ENCODE measurements around the gene FCF1.
A peak's percentile ranks its signal among the peaks of the same experiment; 100 is the strongest.

FCF1 gene

DNA sequence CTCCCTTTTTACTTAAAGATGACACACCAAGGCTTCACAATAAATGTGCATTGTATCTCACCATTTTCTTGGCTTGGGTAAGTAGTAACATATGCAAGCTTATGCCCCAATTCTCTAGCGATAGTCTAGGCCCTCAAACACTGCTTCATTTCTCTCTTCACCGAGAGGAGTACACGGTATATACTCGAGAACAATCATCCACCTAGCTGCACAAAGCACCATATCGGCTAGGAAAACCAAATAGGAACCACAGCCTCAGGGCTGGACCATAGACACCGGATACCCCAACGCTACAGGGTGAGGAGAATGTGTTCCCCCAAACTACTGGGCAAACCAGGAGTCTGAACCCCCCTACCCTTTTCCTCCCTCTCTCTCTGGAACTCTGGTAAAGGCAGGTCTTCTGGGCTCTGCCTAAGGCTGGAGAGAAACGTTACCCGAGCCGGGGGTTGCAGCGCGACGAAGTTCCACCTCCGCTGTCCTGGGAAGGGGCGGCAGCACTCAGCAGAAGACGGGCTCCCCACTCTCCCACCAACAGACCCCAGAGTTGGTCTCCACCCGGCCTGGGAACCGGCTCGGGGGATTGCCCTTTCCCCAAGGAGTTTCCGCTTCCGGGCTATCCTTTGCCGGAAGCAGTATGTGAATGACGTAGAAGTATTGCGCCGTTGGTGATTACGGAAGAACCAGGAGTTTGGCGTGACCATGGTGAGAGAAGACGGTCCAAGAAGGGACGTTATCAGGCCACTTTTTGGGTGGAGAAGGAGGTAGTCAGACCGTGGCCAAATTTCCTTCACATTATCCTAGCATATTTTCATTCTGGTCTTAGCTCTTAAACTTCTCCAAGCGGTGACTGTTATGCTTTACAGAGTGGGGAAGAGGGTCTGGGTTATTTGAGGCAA is at the start of gene FCF1, which contains the start of gene AREL1:
Gene FCF1 (plus strand): TSS at position 646 of the 896 bp plus-strand sequence. CDS start 54 bp downstream, at position 700.
Gene AREL1 (minus strand): TSS at position 582 of the 896 bp plus-strand sequence. CDS start 27,465 bp downstream, outside the sequence.
- DNase-seq: peak; percentile 86
- in situ Hi-C loops (cut with HindIII; ENCODE audit: low pct_ligation_motif_present, low pct_unique_long_range_greater_than_20kb, low sequenced_read_pairs): no loop called here

DNA sequence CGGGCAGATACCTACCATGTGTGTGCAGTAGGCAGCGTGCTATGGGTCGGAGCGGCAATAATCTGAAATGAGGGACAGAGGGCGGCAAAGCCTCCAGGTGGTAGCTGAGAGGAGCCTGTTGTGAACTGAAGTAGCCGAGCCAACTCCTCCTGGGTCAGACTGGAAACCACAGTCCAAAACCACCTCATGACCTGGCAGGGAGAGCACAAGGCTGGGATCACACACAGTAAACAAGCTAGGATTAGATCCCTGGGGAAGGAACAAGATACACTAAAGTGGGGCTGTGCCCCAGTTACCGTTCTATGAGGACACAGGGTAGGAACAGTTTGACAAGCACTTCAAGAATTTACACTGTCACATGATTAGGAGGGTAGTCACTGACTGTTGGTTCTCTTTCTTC is 49.1 kb upstream of the FCF1 start:
- DNase-seq: no peak
- in situ Hi-C loops (cut with HindIII; ENCODE audit: low pct_ligation_motif_present, low pct_unique_long_range_greater_than_20kb, low sequenced_read_pairs): no loop called here

- DNase-seq: no peak
- in situ Hi-C loops (cut with HindIII; ENCODE audit: low pct_ligation_motif_present, low pct_unique_long_range_greater_than_20kb, low sequenced_read_pairs): no loop called here
Observed at GRCh38 chr14:74664717-74665116, 48.2 kb upstream of the FCF1 start.

DNA sequence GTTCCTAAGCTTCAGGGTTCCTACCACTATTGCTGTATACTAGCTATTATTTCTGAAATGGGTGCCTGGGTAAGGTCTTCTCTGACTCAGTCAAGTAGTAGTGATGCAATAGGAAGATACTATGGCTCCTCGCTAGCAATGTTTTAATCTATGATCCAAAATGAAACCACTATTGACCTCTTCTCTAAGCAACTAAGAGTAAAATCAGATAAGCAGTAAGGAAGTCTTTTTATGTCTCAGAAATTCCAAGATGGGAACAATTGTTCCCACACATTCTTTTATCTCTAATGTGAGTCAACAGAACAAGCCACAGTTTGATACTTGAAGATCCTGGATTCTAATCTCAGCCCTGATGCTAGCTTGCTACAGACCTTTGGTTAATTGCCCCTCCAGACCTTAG is 45.2 kb upstream of the FCF1 start:
- no peak for DNase-seq
- in situ Hi-C loops (cut with HindIII; ENCODE audit: low pct_ligation_motif_present, low pct_unique_long_range_greater_than_20kb, low sequenced_read_pairs): no loop called here

DNA sequence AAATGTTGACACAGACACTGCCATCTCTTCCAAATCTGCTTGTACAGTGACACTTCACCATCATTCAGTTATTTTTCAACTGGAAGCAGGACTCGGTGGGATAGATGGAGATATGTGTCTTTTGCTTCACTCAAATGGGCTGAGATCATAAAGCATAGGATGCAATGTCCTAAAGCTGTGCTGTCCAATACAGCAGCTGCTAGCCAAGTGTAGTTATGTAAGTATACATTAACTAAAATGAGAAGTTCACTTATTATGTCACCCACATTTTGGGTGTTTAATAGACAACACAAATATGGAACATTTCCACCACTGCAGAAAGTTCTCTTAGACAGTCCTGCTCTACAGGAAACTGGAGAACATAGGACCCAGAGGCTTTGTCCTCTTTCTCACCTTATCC is 43.7 kb upstream of the FCF1 start:
- in situ Hi-C loops (cut with HindIII; ENCODE audit: low pct_ligation_motif_present, low pct_unique_long_range_greater_than_20kb, low sequenced_read_pairs): no loop called here
- no peak for DNase-seq

DNA sequence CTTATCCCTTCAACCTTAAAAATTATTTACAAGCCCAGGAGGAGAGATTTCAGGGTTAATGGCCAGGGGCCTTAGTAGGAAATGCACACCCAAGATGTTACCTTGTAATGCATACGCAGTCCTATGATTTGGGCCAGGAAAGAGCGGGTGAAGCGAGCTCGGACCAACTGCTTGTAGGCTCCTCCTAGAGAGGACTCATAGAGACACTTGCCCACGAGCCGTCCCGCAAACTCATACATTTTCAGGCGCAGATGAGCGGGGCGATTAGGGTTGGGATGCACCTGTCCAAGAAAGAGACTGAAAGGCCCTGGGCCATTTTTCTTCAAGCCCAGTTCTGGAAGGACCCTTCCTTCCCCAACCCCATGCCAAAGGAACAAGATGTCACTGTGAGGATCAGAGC is 43.1 kb upstream of the FCF1 start:
- in situ Hi-C loops (cut with HindIII; ENCODE audit: low pct_ligation_motif_present, low pct_unique_long_range_greater_than_20kb, low sequenced_read_pairs): no loop called here
- no peak for DNase-seq

DNA sequence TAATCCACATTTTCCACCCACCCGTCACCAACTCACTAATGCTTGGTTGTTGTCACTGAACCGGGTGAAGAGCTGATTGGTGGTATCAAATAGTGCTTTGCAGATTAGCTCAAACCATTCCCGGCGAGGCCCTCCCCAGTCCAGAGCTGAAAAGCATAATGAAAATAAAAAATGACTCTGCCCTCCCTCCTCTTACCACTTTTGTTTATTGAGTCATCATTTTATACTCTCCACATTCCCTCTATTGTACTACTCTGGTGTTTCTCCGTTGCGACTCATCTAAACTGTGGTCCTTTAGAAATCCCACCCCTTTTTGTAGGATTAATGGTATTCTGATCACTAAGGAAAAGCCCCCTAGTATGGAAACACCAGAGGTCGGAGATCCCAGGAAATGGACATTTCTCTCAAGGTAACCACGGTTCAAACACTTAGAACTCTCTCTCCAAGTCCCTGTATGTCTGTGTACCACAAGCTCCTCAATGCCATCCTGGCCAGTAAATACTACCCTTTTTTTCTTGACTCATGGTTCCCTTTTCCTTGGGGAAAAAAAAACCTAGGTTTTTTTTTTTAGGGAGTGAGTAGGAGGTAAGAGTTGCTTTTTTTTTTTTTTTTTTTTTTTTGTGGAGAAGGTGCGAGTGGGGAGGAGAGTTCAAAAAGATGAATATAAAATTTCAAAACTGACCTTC is 42.1 kb upstream of the FCF1 start:
- in situ Hi-C loops (cut with HindIII; ENCODE audit: low pct_ligation_motif_present, low pct_unique_long_range_greater_than_20kb, low sequenced_read_pairs): no loop called here
- no peak for DNase-seq

DNA sequence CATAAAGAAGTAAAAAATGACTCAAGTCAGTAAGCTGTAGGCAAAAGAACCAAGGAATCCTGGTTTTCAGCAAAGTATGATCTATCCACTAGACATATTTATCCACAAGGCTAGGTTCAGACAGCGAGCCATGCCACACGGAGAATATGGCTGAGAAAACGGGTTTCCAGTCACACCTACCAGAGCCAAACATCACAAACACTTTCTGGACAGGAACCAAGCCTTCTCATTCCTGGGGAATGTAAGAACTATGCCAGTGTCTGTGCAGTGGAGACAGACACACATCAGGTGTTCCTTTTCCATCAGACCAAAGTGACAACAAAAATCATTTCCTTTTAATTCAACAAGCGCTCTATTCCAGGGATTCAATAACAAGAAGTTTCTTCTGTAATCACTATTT is 41.2 kb upstream of the FCF1 start:
- peak; percentile 81 for DNase-seq
- in situ Hi-C loops (cut with HindIII; ENCODE audit: low pct_ligation_motif_present, low pct_unique_long_range_greater_than_20kb, low sequenced_read_pairs): no loop called here

DNA sequence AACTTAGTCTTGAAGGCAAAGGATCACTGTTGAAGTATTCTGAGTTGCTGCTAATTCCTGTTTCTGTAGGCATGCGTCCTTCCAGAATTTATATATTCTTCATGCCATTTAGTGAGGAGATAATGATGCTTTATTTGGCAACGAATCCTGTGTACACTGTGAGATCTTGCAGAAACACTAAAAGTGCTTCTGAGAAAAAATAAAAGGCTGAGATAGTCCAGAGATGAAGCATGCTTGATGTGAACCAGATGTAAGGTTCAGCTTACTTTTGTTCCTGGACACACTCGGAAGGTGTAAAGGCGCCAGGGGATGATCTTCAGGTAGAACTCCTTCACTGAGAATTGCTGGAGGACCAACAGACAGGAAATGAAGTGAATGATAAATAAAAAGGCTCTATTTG is 39.2 kb upstream of the FCF1 start:
- no peak for DNase-seq
- in situ Hi-C loops (cut with HindIII; ENCODE audit: low pct_ligation_motif_present, low pct_unique_long_range_greater_than_20kb, low sequenced_read_pairs): no loop called here

- DNase-seq: no peak
- in situ Hi-C loops (cut with HindIII; ENCODE audit: low pct_ligation_motif_present, low pct_unique_long_range_greater_than_20kb, low sequenced_read_pairs): no loop called here
Observed at GRCh38 chr14:74675219-74675618, 37.7 kb upstream of the FCF1 start.

GRCh38 chr14:74682169-74682952 is 30.6 kb upstream of the FCF1 start:
- DNase-seq: no peak
- in situ Hi-C loops (cut with HindIII; ENCODE audit: low pct_ligation_motif_present, low pct_unique_long_range_greater_than_20kb, low sequenced_read_pairs): no loop called here

DNA sequence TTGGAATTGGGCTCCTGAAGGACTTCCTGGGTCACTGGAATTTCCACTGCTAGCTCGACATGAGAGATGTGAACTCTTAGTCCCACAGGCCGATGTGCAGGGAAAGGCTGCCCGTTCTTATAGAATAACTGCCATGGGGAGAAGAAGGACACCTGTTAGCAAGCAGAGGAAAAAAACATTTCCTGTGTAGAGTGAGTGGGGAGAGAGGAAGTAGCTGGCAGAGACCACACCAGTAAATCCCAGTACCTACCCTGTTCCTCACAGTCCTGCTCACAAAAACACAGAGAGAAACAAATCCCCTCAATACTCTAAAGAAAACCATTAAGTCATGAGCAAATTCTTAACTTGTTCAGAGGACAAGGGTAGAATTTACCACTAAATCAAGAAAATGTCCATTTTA is 29.5 kb upstream of the FCF1 start:
- in situ Hi-C loops (cut with HindIII; ENCODE audit: low pct_ligation_motif_present, low pct_unique_long_range_greater_than_20kb, low sequenced_read_pairs): no loop called here
- DNase-seq: no peak

GRCh38 chr14:74684434-74684833 is 28.5 kb upstream of the FCF1 start:
- DNase-seq: no peak
- in situ Hi-C loops (cut with HindIII; ENCODE audit: low pct_ligation_motif_present, low pct_unique_long_range_greater_than_20kb, low sequenced_read_pairs): no loop called here

DNA sequence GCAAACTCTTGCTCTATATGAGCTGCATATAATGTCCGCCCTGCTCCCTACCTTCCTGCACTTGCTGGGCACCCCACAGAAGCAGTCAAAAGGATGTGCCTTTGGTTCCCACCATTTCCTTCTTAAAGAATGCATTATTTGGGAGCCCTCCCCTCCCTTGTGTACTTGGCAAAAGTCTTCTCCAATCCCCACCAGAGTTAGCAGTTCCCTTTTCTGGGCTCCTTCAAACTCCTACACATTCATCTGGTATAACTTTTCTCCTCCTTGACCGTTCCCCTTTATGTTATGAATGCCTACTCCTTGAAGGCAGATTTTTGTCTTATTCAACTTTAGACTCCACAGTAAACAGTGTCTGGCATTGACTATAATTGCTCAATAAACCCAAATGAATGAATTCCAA is 27.9 kb upstream of the FCF1 start:
- DNase-seq: no peak
- in situ Hi-C loops (cut with HindIII; ENCODE audit: low pct_ligation_motif_present, low pct_unique_long_range_greater_than_20kb, low sequenced_read_pairs): no loop called here

GRCh38 chr14:74685921-74686678 is 26.8 kb upstream of the FCF1 start:
- no peak for DNase-seq
- in situ Hi-C loops (cut with HindIII; ENCODE audit: low pct_ligation_motif_present, low pct_unique_long_range_greater_than_20kb, low sequenced_read_pairs): no loop called here

- DNase-seq: no peak
- in situ Hi-C loops (cut with HindIII; ENCODE audit: low pct_ligation_motif_present, low pct_unique_long_range_greater_than_20kb, low sequenced_read_pairs): no loop called here
Observed at GRCh38 chr14:74691456-74691855, 21.5 kb upstream of the FCF1 start.

DNA sequence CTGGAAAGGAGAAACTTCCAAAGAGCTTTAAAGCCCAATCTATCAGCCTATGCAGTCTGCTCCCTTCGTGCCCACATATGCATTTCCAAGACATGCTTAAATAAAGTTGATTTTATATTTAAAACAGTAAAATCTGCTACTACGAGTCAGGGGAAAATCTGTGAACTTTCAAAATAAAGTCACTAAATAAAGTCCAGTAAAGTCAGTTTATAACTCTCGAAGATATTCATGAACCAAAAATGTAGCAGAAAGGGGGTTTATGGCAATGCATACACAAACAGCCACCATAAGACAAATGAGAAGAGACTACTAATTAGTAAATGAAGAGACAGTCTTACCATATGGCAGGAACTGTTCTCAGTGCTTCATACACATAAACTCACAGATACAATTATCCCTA is 19.8 kb upstream of the FCF1 start:
- in situ Hi-C loops (cut with HindIII; ENCODE audit: low pct_ligation_motif_present, low pct_unique_long_range_greater_than_20kb, low sequenced_read_pairs): no loop called here
- no peak for DNase-seq

DNA sequence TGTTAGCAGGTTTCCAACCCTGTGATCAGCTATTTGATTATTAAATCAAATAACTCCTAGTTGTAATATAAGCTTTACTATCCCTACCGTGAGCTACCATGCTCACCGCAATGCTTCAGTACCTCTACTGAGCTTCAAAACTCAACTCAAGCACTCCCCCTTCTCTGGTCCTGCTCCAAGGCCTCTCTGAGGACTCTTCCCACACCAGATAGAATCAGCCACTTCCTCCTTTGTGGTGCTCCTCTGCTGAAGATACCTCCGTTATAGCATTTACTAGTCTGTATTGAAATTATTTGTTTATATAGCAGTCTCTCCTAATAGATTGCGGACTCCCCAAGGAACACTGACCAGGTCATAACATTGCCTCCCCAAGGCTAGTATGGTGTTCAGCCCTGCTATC is 17.5 kb upstream of the FCF1 start:
- in situ Hi-C loops (cut with HindIII; ENCODE audit: low pct_ligation_motif_present, low pct_unique_long_range_greater_than_20kb, low sequenced_read_pairs): no loop called here

More for the DNA sequence above, 17.5 kb upstream of the FCF1 start:
- no peak for DNase-seq

Measured in ACHN (cell line).